Effector memory CD4-positive, alpha-beta T cell (primary cell): ENCODE data around the gene RFT1.

Experiments
- DNase-seq, 3 donors: peaks; one replicate each; pipeline ENCODE4 v3.0.0-alpha.2; 2020
- H3K27ac ChIP-seq: 2 replicates; pipeline ENCODE4 v1.7.0; 2013; ENCODE audit warnings: mild to moderate bottlenecking, low read length, moderate library complexity; ENCODE audit not compliant: insufficient read depth, poor library complexity, severe bottlenecking
- H3K27me3 ChIP-seq: replicated peaks from 2 replicates; pipeline ENCODE4 v1.7.0; 2013; ENCODE audit warnings: mild to moderate bottlenecking, low read length; ENCODE audit not compliant: insufficient read depth, control insufficient read depth, poor library complexity, severe bottlenecking
- H3K36me3 ChIP-seq: 2 replicates; pipeline ENCODE4 v1.7.0; 2013; ENCODE audit warnings: mild to moderate bottlenecking, low read length, moderate library complexity; ENCODE audit not compliant: control insufficient read depth, insufficient read depth
- H3K4me1 ChIP-seq: 2 replicates; pipeline ENCODE4 v1.7.0; 2013; ENCODE audit warnings: low read length, mild to moderate bottlenecking; ENCODE audit not compliant: control insufficient read depth, insufficient read depth, poor library complexity, severe bottlenecking
- H3K4me3 ChIP-seq: 2 replicates; pipeline ENCODE4 v1.7.0; 2013; ENCODE audit warnings: low read length, low read depth, mild to moderate bottlenecking; ENCODE audit not compliant: insufficient read depth, poor library complexity, severe bottlenecking
- H3K9me3 ChIP-seq: 2 replicates; pipeline ENCODE4 v1.7.0; 2013; ENCODE audit warnings: mild to moderate bottlenecking, low read length, moderate library complexity; ENCODE audit not compliant: control insufficient read depth

Gene RFT1

DNA sequence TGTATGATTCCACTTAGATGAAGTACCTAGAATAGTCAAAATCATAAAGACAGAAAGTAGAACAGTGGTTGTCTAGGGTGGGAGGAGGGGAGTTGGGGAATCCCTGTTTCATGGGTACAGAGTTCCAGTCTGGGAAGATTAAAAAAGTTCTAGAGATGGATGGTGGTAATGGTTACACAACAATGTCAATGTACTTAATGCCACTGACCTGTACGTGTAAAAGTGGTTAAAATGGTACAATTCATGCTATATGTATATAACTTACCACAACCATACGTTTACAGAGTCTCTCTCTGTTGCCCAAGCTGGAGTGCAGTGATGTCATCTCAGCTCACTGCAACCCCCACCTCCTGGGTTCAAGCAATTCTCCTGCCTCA is 90.9 kb downstream of the RFT1 start:
- Histone ChIP-seq H3K4me3 (no peak overlapping the region), H3K9me3 (no peaks in the 10 kb centered on the region), H3K27me3 (no peaks in the 10 kb centered on the region), H3K36me3 (no peaks in the 10 kb centered on the region), H3K27ac (no peak overlapping the region), H3K4me1 (peaks cover 38% of the 10 kb centered on the region)
- no peak for DNase-seq

DNA sequence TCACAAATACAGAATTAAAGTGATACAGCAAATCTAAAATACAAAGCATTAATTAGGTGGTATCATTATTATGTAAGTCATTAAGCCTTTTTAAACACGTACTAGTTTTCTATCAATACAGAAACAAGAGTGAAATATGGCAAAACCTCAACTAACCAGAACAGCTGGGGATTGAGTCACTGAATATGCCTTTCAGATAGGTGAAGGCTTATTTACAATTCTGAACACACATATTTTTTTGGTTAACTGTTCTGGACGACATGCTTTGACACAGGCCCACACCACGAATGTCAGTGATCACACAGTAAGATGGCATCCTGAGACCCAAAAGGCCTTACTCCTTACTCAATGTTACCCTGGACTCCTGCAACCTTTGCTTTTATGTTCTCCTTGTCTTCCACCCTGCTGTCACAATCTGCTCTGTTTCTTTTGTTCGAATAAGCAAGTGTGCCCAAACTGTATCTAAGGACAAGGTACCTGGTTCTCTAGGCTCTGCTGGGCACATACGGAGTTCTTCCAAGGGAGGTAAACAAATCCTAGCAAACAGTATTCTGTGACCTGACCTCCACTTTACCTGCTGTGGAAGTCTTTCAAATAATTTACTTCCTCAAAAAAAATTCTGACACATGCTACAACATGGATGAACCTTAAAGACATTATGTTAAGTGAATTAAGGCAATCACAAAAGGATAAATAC is 91.4 kb downstream of the RFT1 start:
- Histone ChIP-seq H3K4me1 (peaks cover 38% of the 10 kb centered on the region), H3K9me3 (no peaks in the 10 kb centered on the region), H3K27me3 (no peaks in the 10 kb centered on the region), H3K4me3 (no peak overlapping the region), H3K36me3 (no peaks in the 10 kb centered on the region), H3K27ac (no peak overlapping the region)
- DNase-seq, result no peak
